Upper lobe of right lung (tissue), 1 donor: ENCODE results near the gene DIP2A. TPM values are rescaled to one million over a fixed set of nuclear protein-coding genes. Genes with fewer than 3 reads are reported as not detected.

Experiments used
- ATAC-seq: fragments of 200-7000 bp; cut with Tn5 transposase; one replicate; pipeline ENCODE4 v1.9.1; 2020; ENCODE audit warnings: mild to moderate bottlenecking, moderate library complexity
- DNase-seq: peaks from one replicate; pipeline ENCODE4 v3.0.0-alpha.2; 2020
- H3K27ac ChIP-seq: fragments of 200-600 bp; one replicate; pipeline ENCODE4 v1.8.0; 2022
- H3K27me3 ChIP-seq: fragments of 200-600 bp; one replicate; pipeline ENCODE4 v1.8.0; 2022; ENCODE audit warnings: mild to moderate bottlenecking
- H3K36me3 ChIP-seq: fragments of 200-600 bp; one replicate; pipeline ENCODE4 v1.8.0; 2022
- H3K4me1 ChIP-seq: fragments of 200-600 bp; one replicate; pipeline ENCODE4 v1.8.0; 2022
- H3K4me3 ChIP-seq: fragments of 200-600 bp; one replicate; pipeline ENCODE4 v1.8.0; 2022; ENCODE audit warnings: mild to moderate bottlenecking
- H3K9me3 ChIP-seq: fragments of 200-600 bp; one replicate; pipeline ENCODE4 v1.8.0; 2022
- intact Hi-C: fragments of 100-400 bp; cut with DNase I; formaldehyde crosslinking; loops from one replicate; pipeline ENCODE4 v1.11.0; 2022
- total RNA-seq: library from RNA; stranded (reverse); fragmentation: NEBNext Ultra II Directional; extraction: Animal tissue kit (Norgen Biotek cat#: 25700); gene quantifications from one replicate; pipeline ENCODE4 v1.2.1, GENCODE V29; 2021
- TF ChIP-seq, protein P1 (sequence below): fragments of 200-600 bp; IDR thresholded peaks from one replicate; pipeline ENCODE4 v1.8.0; 2022; ENCODE audit warnings: antibody characterized with exemption
- donor health status: DM: no; HTN: yes; CAD: no; lungs with severe emphysema.

Gene DIP2A
- total RNA-seq, 1 donor from 2014 or later = 35.6 TPM

DNA sequence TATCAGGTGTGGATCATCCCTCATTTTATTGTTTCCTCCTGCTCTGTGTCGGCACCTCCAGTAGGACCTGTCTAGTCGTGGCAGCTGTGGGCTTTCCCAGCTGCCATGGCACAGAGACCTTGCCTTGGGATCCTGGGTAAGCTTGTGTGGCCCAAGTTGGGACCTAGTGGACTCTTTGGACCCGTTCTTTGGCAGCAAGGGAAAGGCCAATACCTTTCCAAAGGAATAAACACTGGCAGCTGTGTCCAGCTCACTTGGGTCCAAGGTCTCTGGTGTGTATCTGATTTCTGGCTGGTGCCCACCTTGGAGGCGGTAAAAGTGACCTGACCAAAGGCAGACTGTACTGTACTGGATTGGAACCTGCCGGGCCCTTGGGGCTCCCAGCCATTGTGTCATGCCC lies 21.8 kb downstream of the DIP2A start:
- Histone ChIP-seq H3K36me3 (no peaks in the 10 kb centered on the region), H3K27ac (no peak overlapping the region), H3K4me3 (no peak overlapping the region), H3K9me3 (no peaks in the 10 kb centered on the region), H3K27me3 (no peaks in the 10 kb centered on the region), H3K4me1 (no peaks in the 10 kb centered on the region)
- intact Hi-C loops = no loop called here
- ATAC-seq (no peak), DNase-seq (no peak)
- TF ChIP-seq, protein P1, sequence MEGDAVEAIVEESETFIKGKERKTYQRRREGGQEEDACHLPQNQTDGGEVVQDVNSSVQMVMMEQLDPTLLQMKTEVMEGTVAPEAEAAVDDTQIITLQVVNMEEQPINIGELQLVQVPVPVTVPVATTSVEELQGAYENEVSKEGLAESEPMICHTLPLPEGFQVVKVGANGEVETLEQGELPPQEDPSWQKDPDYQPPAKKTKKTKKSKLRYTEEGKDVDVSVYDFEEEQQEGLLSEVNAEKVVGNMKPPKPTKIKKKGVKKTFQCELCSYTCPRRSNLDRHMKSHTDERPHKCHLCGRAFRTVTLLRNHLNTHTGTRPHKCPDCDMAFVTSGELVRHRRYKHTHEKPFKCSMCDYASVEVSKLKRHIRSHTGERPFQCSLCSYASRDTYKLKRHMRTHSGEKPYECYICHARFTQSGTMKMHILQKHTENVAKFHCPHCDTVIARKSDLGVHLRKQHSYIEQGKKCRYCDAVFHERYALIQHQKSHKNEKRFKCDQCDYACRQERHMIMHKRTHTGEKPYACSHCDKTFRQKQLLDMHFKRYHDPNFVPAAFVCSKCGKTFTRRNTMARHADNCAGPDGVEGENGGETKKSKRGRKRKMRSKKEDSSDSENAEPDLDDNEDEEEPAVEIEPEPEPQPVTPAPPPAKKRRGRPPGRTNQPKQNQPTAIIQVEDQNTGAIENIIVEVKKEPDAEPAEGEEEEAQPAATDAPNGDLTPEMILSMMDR = no peak

DNA sequence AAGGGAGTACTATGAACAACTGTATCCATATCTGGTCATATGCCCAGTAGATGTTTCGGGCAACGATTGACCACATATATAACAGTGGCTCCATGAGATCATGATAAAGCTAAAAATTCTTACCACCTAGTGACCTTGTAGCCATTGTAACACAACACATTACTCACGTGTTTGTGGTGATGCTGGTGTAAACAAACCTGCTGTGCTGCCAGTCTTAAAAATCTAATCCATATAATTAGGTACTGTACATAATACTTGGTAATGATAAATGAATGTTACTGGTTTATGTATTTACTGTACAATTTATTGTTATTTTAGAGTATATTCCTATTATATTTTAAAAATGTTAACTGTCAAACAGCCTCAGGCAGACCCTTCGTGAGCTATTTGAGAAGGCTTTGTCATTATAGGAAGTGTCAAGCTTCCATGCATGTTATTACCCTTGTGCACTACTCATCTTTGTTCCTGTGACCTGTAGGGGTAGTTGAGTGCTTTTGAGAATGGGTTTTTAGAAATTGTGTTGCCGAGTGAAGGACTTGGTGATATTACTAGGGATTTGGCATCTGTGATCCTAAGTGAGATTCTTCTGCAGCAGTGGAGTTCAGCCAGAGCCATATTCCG lies 23.6 kb downstream of the DIP2A start:
- no peak overlapping the region for H3K27ac ChIP-seq
- peaks cover 13% of the 10 kb centered on the region for H3K36me3 ChIP-seq
- no peak for ATAC-seq
- TF ChIP-seq, protein P1 = no peak
- no peak for DNase-seq
- H3K4me1 ChIP-seq = no peaks in the 10 kb centered on the region
- intact Hi-C loops = no loop called here
- no peaks in the 10 kb centered on the region for H3K27me3 ChIP-seq
- no peaks in the 10 kb centered on the region for H3K9me3 ChIP-seq
- no peak overlapping the region for H3K4me3 ChIP-seq

DNA sequence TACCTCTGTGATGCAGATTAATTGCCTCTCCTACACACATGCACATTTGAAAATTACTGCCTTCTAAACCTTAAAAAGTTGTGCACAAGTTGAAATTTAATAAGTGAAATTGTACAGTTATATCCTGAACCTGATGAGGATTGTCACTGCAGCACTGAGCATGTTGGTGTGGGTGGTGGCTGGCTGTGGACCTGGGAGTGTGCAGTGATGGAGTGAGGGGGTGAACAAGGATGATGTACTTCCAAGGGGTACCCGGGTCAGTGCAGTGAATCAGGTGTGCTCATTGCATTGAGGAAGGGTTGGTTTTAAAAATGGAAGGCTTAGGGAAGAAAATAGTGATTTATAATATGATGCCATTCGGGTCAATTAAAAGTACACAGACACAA lies 24.1 kb downstream of the DIP2A start:
- Histone ChIP-seq H3K27ac (no peak overlapping the region), H3K4me1 (no peaks in the 10 kb centered on the region), H3K9me3 (no peaks in the 10 kb centered on the region), H3K36me3 (peaks cover 13% of the 10 kb centered on the region), H3K27me3 (no peaks in the 10 kb centered on the region), H3K4me3 (no peak overlapping the region)
- intact Hi-C loops = no loop called here
- TF ChIP-seq, protein P1 = no peak
- DNase-seq (no peak), ATAC-seq (no peak)

DNA sequence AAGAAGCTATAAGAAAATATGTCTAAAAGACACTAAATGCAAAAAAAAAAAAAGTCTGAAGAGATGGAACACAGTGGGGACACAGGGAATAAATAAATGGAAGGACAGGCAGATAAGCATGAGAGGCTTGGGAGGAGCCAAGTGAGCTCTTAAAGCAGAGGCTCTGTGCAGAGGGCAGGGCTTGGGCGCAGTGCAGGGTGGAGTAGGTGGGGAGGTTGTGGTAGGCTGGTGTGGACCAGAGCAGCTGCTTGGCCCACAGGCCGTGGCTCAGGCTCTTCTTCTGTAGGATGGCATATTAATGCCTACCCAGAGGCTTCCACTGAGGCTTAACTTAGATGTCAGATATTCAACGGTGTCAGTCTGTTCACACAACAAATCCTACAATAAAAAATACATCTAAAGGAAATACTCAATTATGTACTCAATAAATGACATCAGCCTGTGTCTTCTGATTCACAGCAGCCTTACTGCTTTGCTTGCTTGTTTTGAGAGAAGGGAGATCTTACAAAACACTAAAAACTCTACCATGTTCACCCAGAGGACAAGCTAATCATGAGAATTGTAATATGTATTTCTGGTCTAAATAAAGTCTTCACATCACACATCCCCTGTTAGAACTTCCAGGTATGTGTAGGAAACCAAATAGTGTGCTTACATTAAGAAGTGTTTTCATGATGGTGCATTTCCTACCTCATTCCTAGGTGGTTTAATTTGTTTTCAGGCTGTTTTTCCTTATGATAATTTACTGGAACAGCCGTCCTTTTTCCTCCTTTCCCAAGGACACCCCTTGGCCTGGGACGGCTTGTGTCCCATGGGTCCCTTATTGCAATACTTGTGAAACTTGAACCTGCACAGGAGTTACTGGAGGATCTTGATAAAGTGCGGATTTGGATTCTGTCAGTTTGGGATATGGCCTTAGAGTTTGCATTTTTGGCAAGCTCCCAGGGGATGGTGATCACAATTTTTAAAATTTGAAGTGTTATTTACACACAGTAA lies 24.9 kb downstream of the DIP2A start:
- TF ChIP-seq, protein P1 = no peak
- H3K9me3 ChIP-seq = no peaks in the 10 kb centered on the region
- H3K27ac ChIP-seq = no peak overlapping the region
- peak; percentile 63 for ATAC-seq
- no peaks in the 10 kb centered on the region for H3K4me1 ChIP-seq
- H3K36me3 ChIP-seq = peaks cover 13% of the 10 kb centered on the region
- no peaks in the 10 kb centered on the region for H3K27me3 ChIP-seq
- DNase-seq = no peak
- intact Hi-C loops = no loop called here
- H3K4me3 ChIP-seq = no peak overlapping the region

DNA sequence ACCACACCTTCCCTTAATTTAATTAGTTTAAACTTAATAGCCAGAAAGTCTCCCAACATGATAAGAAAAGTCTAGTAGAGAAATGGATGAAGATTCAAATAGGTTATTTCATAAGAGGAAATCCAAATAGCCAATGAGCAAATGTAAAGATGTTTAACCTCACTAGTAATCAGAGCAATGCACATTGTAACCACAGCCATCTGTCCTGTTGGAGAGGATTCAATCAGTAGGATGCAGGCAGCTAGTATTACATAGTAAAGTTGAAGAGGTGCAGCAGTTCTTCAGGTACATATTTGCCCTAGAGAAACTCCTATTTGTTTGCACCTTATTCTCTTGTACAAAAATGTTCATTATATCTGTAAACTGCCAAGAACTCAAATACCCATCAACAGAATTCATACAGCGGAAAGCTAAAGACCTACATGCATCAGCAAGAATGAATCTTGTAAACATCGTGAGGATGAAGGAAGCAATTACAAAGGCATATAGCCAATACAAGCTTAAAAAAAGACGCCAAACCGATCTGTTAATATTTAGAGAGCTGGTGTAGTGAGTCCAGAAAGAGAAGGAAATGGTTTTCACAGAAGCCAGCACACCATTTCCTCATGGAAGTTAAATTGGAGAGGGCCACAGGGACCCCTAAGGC lies 27.9 kb downstream of the DIP2A start:
- ATAC-seq (no peak), DNase-seq (no peak)
- Histone ChIP-seq H3K27me3 (no peaks in the 10 kb centered on the region), H3K36me3 (peaks cover 28% of the 10 kb centered on the region), H3K4me3 (no peak overlapping the region), H3K4me1 (no peaks in the 10 kb centered on the region), H3K9me3 (no peaks in the 10 kb centered on the region), H3K27ac (no peak overlapping the region)
- TF ChIP-seq, protein P1 = no peak
- intact Hi-C loops = no loop called here
